Stimulated activated CD8-positive, alpha-beta memory T cell treated with anti-CD3 and anti-CD28 coated beads, Interleukin-12 subunit alpha, Interleukin-12 subunit beta, amount 100 ng/mL, for 4 hours (primary cell): Measurements from ENCODE around the gene HMCN1.
"Not testable (repeated sequence)": the region's sequence is repeated elsewhere in the genome, so short reads cannot be mapped to it uniquely, and the experiment has no call there.

ENCODE experiments used
- DNase-seq: peaks from one replicate; pipeline ENCODE4 v3.0.0-alpha.2; 2020; ENCODE audit warnings: low read depth

The HMCN1 gene

DNA sequence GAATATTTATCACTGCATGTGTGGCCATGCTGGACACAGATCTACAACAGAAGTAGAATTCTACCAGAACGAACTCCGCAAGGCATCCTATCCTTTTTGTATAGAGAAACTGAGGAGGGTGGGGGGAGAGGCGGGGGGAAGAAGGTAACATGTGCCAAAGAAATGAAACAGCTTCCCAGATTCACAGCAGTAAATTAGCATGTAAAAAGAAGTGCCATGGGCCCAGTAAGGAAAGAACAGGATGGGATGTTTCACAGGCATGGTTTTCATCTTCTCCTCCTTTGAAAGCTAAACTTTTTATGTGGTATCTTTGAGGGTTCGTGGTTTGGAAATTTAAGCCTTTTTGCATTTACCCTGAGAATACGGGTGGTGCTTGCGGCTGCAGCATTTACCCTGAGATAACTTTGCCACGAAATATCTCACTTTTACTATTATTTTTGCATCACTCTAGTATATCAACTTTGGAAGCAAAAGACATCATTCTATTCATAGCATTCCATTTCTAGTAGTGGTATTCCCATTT lies 471.9 kb downstream of the HMCN1 start:
- DNase-seq = no peak

DNA sequence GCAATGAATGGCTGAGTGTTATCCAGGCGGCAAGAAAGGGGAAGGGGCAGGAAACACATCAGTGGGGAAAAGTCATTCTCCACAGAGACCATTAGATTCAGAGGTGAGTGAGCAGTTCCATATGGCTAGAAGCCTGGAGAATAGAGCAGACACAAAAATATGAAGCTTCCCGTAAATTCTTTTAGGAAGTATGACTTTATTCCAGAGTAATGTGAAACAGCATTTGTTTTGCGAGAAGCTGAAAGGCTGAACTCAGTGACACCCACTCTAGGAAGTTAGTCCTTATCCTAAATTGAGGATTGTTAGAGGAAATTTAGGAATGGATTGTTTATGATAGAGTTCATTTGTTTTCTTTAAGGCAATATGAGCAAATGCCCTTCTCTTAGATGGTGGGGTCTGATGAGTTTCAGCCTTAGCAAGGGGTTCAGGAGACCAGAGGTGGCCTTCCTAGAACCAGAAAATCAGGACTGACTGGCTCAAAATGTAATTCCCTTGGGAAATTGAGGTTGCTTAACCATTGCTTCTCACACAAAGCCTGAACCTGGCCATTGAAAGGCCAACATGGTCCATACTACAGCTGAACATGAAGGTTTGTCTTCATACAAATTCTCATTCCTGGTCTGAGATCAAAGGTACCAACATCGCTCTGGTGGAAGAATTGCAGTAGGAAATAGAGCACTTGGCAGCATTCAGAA lies 473.3 kb downstream of the HMCN1 start:
- no peak for DNase-seq

GRCh38 chr1:186208405-186209129 lies 474.4 kb downstream of the HMCN1 start:
- DNase-seq = no peak

DNA sequence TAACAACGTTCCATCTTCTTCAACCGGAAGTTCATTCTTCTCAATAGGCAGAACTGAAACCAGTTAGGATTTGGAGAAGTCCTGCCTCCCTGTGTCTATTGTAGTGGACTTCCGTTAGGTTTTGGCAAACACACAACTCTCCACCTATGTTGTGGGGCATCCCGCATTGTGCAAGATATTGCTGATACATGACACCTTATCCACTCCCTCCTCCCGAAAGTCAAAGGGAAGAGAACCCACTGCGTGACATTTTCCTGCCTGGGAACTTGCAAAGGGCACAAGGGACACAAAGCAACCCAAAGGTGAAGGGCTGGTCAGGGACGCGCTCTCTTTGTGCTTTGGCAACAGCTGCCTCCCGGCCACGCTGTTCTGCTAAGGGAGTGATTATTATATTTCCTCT lies 476.1 kb downstream of the HMCN1 start:
- no peak for DNase-seq

- not testable (repeated sequence) for DNase-seq
These were observed 477.4 kb downstream of the HMCN1 start for GRCh38 chr1:186211583-186211982.

- no peak for DNase-seq
These were observed 478.5 kb downstream of the HMCN1 start for GRCh38 chr1:186212568-186213224.

DNA sequence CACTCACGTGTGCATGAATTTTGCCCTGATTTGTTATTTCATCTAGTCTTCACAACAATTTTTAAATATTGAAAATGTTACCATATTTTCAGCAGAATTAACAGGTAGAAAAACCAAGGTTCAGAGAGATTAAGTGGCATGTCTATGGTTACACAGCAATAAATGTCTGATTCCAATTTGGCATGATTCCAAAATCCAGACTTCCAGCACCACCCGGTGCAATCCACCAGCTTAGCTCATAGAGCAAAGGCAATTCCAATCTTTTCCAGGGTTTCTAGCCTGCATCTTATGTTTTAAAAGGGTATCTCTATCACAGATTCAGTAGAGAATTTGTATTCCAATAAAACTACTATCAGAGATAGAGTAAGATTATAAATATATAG lies 479.0 kb downstream of the HMCN1 start:
- no peak for DNase-seq

DNA sequence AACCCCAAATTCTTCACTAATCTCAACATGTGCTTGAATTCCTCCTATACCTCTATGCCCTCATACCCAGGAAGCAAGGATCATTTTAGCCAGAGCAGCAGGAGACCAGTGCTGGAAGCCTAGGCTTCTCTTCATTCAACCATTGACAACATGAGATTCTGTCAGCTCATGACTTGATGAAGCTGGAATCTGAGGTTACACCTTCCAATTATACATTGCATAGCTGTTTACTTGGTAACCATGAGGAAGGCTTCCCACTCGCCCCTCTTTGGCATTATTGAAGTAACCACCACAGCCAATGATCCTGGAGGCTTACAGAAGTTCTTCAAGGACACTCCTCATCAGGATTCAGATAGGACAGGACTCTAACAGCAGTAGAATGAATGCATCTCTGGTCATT lies 480.6 kb downstream of the HMCN1 start:
- DNase-seq = no peak

DNA sequence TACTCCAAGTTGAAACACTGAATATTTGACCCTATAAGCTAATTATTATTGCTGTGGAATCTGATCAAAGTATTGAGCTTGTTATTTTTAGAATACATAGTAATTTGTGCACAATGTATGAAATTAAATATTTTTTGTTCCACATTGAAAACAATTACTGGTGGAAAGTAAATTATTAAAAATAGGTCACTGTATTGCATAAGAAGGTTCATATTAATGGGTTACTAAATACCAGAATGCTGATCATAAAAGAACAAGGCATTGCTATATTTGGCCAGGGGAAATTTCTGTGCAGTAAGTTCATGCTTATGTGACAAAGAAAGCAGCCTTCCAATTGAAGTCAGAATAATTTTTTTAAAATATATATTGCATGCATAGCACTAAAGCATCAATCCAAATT lies 481.4 kb downstream of the HMCN1 start:
- DNase-seq = no peak

GRCh38 chr1:186218654-186219352 lies 484.6 kb downstream of the HMCN1 start:
- DNase-seq = no peak

- DNase-seq = no peak
These were observed 485.9 kb downstream of the HMCN1 start for GRCh38 chr1:186220067-186220466.

DNA sequence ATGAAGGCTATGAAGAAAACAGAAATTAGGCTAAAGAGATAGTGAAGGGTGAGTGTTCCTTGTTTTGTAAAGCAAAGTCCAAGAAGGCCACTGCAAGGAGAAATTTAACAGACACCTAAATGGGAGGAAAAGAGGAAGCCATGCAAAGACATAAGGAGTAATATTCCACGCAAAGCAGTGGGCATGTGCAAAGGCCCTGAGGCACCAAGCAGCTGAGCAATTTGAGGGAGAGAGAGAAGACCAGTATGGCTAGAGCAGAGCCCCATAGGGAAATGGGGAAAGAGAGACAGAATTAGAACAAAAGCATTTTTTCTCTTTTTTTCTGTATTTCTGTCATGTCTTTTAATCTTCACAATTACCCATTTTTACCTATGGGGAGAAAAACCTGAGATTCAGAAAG lies 486.7 kb downstream of the HMCN1 start:
- no peak for DNase-seq

DNA sequence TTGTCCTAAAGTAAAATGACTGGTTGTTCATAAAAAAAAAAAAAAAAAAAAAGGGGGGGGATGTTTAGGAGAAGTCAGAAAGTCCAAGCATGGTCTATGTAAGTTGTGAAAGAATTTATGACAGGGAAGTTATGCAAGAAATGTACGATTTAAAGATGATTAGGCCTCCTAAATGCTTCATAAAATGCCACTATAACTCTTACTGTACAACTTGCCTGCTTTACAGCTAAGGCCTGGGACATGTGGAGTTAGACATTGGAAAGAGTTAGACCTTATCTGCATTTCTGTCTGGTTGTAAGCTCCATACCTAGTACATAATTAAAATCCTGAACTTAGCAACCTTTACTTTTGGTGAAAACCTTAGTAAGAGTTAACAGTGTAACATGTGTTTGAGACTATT lies 490.9 kb downstream of the HMCN1 start:
- no peak for DNase-seq

GRCh38 chr1:186228749-186229148 lies 494.6 kb downstream of the HMCN1 start:
- no peak for DNase-seq

GRCh38 chr1:186231861-186232436 lies 497.8 kb downstream of the HMCN1 start:
- DNase-seq = no peak

DNA sequence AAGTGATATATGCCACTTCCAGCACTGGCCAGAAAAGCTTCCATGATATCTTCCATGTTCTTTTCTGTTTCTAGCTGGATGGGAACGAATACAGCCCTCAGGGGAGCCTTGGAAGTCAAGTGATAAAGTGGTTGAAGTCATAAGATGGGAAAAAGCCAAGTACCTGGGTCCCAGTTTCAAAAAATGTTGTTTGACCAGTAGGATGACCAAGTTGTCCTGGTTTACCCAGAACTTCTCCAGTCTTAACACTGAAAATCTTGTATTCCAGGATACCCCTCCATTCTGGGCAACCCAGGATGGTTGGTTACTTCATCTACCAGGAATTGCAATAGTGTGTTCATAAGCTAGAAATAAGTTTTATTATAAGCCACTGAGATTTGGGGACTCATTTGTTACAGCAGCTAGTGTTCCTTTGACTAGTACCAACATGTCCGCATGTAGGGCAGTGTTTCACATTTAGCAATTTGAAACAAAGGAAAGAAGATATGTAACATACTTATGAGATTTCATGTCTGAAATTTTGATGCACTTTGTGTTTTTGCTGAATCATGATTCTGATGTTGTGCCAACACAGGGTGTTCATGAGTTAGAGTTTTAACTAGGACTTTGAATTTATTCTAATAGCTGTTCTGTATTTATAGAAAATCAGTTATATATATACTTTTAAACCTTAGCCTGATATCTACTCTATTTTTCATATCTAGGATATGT lies 500.9 kb downstream of the HMCN1 start:
- DNase-seq = no peak

DNA sequence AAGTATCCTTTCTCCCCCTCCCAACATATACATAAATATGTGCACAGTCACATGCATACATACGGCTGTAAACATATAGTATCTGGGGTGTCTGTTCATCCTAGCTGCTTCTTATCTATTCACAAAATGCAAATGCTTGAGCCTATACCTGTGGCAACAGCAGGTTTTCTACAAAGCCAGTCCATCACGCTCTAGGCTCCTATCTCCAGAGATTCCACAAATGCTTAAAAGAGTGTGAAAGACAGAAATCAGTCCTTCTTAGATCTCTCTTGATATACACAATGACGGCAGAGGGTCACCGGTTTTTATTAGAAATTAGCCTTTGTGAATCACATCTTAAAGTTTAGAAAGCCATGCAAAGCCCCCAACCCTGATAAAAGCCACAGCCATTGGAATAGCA lies 501.5 kb downstream of the HMCN1 start:
- DNase-seq = no peak

DNA sequence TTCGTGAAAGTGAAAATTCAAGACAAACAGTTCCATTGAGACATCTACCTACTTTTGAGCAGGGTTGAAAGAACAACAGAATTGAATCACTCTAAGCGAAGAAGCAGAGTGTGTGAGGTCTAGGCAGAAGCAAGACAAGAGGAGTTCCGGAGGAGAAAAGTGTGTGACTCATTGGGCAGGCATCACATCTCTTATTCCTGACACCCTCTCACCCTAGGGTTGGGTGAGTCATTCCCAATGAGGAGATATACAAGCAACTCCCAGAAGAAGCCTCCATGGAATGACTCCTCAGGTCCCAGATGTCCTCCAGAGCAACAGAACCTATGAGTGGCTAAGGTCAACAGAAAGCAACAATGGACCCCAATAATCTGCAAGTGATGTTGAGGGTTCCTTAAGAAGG lies 502.7 kb downstream of the HMCN1 start:
- DNase-seq = no peak

GRCh38 chr1:186239171-186239570 lies 505.0 kb downstream of the HMCN1 start:
- no peak for DNase-seq

DNA sequence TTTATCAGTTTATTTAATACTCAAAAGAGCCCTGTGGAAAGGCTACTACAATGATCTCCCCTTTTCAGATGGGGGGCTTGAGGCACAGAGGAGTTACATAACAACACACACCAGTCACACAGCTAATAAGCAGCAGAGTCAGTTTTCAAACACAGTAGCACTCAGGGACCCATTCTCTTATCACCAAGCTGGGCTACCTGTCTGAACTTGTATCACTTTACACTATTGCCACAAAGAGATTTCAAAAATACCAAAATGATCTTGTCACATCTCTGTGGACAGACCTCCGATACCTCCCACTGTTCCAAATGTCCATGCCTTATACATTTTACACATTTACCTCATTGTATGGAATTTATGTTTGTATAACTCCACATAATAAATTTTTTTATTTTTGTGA lies 506.2 kb downstream of the HMCN1 start:
- DNase-seq = no peak
